ENCODE measurements around the gene GORASP1.

DNA sequence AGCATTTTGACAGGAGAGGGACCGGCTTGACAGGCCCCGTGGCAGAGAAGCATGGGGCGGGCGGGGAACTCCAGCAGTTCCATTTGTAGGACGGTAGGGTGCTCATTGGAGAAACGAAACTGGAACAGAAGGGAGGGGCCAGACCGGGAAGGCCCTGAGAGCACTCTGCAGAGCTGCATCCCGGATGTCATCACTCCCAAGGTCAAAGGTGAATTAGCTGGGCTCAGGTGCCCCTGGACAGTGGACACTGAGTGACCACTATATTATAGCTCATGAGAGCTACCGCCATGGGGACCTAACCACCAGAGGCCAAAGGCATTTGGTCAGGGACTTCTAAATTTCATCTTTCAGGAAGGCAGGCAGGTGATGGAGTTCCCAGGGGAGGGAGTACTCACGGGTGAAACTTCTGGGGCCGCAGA, 38.7 kb upstream of the GORASP1 start:
- TF ChIP-seq POLR2A (IDR thresholded peaks at IDR 0.05) (no peak), EP300 (IDR thresholded peaks at IDR 0.05) (no peak)
- TF ChIP-seq, protein P1, sequence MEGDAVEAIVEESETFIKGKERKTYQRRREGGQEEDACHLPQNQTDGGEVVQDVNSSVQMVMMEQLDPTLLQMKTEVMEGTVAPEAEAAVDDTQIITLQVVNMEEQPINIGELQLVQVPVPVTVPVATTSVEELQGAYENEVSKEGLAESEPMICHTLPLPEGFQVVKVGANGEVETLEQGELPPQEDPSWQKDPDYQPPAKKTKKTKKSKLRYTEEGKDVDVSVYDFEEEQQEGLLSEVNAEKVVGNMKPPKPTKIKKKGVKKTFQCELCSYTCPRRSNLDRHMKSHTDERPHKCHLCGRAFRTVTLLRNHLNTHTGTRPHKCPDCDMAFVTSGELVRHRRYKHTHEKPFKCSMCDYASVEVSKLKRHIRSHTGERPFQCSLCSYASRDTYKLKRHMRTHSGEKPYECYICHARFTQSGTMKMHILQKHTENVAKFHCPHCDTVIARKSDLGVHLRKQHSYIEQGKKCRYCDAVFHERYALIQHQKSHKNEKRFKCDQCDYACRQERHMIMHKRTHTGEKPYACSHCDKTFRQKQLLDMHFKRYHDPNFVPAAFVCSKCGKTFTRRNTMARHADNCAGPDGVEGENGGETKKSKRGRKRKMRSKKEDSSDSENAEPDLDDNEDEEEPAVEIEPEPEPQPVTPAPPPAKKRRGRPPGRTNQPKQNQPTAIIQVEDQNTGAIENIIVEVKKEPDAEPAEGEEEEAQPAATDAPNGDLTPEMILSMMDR (IDR thresholded peaks at IDR 0.05), result peak in 2 of 5 experiments; percentile 19 to 27

All from tibial nerve (tissue), 4 donors.